NB4 (cell line): ENCODE results near the gene ATM.
"Not testable (repeated sequence)": the region's sequence is repeated elsewhere in the genome, so short reads cannot be mapped to it uniquely, and the experiment has no call there.

Experiments used
- DNase-seq: peaks from one replicate; pipeline ENCODE4 v3.0.0; 2010; ENCODE audit warnings: low read depth
- H3K4me3 ChIP-seq: one replicate; pipeline ENCODE4 v1.5.1; 2011; ENCODE audit warnings: mild to moderate bottlenecking, low read depth, low read length, moderate library complexity
- CTCF ChIP-seq: IDR thresholded peaks from one replicate; pipeline ENCODE4 v1.5.1; 2012; ENCODE audit warnings: low read depth, low read length
- MAX ChIP-seq: IDR thresholded peaks from 2 replicates; pipeline ENCODE4 v1.6.1; 2011; ENCODE audit warnings: low read depth, low read length
- MYC ChIP-seq: IDR thresholded peaks from 2 replicates; pipeline ENCODE4 v1.6.1; 2011; ENCODE audit warnings: low read depth, low read length
- POLR2A ChIP-seq: IDR thresholded peaks from 2 replicates; pipeline ENCODE4 v1.6.1; 2011; ENCODE audit warnings: mild to moderate bottlenecking; ENCODE audit not compliant: insufficient read length; ENCODE audit errors: extremely low read depth

Gene ATM

GRCh38 chr11:108242422-108242821 is 19.6 kb downstream of the ATM start:
- no peak for DNase-seq
- TF ChIP-seq MAX (no peak), CTCF (no peak), MYC (no peak), POLR2A (no peak)
- no peak overlapping the region for H3K4me3 ChIP-seq

- DNase-seq = no peak
- H3K4me3 ChIP-seq = no peak overlapping the region
- TF ChIP-seq CTCF (no peak), MAX (no peak), POLR2A (no peak), MYC (no peak)
Observed at GRCh38 chr11:108246308-108246707, 23.4 kb downstream of the ATM start.

GRCh38 chr11:108246885-108247284 is 24.0 kb downstream of the ATM start:
- TF ChIP-seq CTCF (no peak), POLR2A (no peak), MYC (no peak), MAX (no peak)
- H3K4me3 ChIP-seq = no peak overlapping the region
- DNase-seq = no peak

GRCh38 chr11:108253176-108253575 is 30.3 kb downstream of the ATM start:
- H3K4me3 ChIP-seq = no peak overlapping the region
- TF ChIP-seq CTCF = no peak
- no peak for TF ChIP-seq MYC
- TF ChIP-seq MAX = no peak
- no peak for TF ChIP-seq POLR2A

GRCh38 chr11:108269583-108269982 is 46.7 kb downstream of the ATM start:
- no peak overlapping the region for H3K4me3 ChIP-seq
- no peak for TF ChIP-seq MAX
- no peak for TF ChIP-seq MYC
- no peak for TF ChIP-seq POLR2A
- no peak for TF ChIP-seq CTCF
- DNase-seq = no peak

More at GRCh38 chr11:108253176-108253575, 30.3 kb downstream of the ATM start:
- no peak for DNase-seq

GRCh38 chr11:108276985-108277616 is 54.2 kb downstream of the ATM start:
- not testable (repeated sequence) for H3K4me3 ChIP-seq, DNase-seq
